ENCODE measurements around the gene ATL3. TPM values are rescaled to one million over a fixed set of nuclear protein-coding genes. Genes with fewer than 3 reads are reported as not detected.
"Not testable (repeated sequence)": the region's sequence is repeated elsewhere in the genome, so short reads cannot be mapped to it uniquely, and the experiment has no call there.

The ATL3 gene
- polyA plus RNA-seq, 1 experiment = 36.1 TPM

DNA sequence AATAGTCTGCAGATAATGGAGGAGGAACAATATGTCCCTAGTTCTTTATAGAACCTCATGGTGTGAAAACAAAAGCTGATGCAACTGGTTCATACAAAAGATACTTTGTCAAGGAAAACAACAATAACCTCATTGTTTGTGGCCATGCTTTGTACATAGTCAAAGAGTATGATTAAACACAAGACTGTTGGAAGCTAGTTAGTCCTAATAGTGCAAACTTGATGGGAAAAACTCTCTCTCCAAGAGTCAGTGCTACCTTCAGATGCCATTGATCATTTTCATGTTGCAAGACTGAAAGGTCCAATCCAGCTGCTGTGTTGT, 87.9 kb downstream of the ATL3 start:
- ChIA-PET POLR2A (no interaction called here), CTCF (interaction anchor here (0.6 to 0.7 kb wide), 3 partner anchors 20 to 24 kb away, joined by 3 to 4 read pairs (median 3); partner anchors contain the start of gene PLAAT2)
- no peak overlapping the region for H3K4me3 ChIP-seq (ENCODE audit: low read depth, low read length)
- H3K27me3 ChIP-seq (ENCODE audit: control insufficient read depth, insufficient read depth, low read length) = no peaks in the 10 kb centered on the region
- H3K36me3 ChIP-seq (ENCODE audit: control insufficient read depth, insufficient read depth, low read length) = no peaks in the 10 kb centered on the region
- DNase-seq (ENCODE audit: low read depth) = no peak
- TF ChIP-seq, protein P1, sequence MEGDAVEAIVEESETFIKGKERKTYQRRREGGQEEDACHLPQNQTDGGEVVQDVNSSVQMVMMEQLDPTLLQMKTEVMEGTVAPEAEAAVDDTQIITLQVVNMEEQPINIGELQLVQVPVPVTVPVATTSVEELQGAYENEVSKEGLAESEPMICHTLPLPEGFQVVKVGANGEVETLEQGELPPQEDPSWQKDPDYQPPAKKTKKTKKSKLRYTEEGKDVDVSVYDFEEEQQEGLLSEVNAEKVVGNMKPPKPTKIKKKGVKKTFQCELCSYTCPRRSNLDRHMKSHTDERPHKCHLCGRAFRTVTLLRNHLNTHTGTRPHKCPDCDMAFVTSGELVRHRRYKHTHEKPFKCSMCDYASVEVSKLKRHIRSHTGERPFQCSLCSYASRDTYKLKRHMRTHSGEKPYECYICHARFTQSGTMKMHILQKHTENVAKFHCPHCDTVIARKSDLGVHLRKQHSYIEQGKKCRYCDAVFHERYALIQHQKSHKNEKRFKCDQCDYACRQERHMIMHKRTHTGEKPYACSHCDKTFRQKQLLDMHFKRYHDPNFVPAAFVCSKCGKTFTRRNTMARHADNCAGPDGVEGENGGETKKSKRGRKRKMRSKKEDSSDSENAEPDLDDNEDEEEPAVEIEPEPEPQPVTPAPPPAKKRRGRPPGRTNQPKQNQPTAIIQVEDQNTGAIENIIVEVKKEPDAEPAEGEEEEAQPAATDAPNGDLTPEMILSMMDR (IDR thresholded peaks at IDR 0.05; ENCODE audit: insufficient read depth, low read depth, low read length) = no peak

DNA sequence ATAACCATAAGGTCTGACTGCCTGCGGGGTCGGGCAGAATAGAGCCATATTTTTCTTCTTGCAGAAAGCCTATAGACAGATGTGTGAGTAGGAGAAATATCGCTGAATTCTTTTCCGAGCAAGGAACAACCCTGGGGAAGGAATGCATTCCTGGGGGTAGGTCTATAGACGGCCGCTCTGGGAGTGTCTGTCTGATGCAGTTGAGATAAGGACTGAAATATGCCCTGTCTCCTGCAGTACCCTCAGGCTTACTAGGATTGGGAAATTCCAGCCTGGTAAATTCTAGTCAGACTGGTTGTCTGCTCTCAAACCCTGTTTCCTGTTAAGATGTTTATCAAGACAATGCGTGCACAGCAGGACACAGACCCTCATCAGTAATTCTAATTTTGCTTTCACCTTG, 90.0 kb downstream of the ATL3 start:
- CTCF ChIA-PET; H3K4me3 ChIP-seq (ENCODE audit: low read depth, low read length); POLR2A ChIA-PET; H3K36me3 ChIP-seq (ENCODE audit: control insufficient read depth, insufficient read depth, low read length); H3K27me3 ChIP-seq (ENCODE audit: control insufficient read depth, insufficient read depth, low read length); DNase-seq (ENCODE audit: low read depth): not testable (repeated sequence)

DNA sequence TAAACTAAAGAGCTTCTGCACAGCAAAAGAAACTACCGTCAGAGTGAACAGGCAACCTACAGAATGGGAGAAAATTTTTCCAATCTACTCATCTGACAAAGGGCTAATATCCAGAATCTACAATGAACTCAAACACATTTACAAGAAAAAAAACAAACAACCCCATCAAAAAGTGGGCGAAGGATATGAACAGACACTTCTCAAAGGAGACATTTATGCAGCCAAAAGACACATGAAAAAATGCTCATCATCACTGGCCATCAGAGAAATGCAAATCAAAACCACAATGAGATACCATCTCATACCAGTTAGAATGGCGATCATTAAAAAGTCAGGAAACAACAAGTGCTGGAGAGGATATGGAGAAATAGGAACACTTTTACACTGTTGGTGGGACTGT, 92.3 kb downstream of the ATL3 start:
- H3K4me3 ChIP-seq (ENCODE audit: low read depth, low read length); CTCF ChIA-PET; POLR2A ChIA-PET; DNase-seq (ENCODE audit: low read depth); H3K27me3 ChIP-seq (ENCODE audit: control insufficient read depth, insufficient read depth, low read length); H3K36me3 ChIP-seq (ENCODE audit: control insufficient read depth, insufficient read depth, low read length): not testable (repeated sequence)

DNA sequence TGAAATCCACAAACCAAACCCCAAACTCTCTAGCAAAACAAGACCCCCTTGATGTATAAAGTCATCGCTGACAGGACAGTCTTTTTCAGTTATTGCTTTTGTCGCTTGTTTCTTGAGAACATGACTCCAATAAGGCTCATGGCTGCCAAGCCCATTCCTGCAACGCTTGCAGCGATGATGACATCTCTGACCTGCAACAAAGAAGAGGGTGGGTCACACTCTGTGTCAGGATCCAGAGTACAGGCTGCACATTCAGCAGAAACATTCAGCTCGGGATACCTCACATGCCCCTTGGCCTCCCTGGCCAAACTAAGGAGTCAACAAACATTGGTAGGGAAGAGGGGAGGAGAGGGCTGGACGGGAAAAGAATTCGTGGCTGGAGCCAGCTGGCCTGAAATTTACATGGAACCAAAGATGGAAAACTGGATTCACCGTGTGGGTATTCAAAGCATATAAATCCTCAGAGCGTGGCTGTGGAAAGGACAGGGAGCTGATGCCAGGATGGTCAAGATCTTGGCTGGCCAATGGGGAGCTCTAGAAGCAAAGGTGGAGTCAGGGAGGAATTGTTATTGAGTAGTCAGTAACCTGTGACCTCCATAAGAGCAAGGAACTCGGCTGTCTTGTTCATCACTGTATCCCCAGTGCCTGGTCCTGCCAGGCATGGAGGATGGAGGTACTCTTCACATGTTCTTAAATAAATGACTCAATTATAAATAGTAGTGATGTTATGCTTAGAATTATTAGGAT, 96.1 kb downstream of the ATL3 start:
- CTCF ChIA-PET = no interaction called here
- Histone ChIP-seq H3K36me3 (ENCODE audit: control insufficient read depth, insufficient read depth, low read length) (no peaks in the 10 kb centered on the region), H3K4me3 (ENCODE audit: low read depth, low read length) (0 out of 2 replicates have a peak overlapping the region, but pooled peaks have one; percentile 2), H3K27me3 (ENCODE audit: control insufficient read depth, insufficient read depth, low read length) (no peaks in the 10 kb centered on the region; the same call in 1 of the 2 replicates)
- DNase-seq (ENCODE audit: low read depth) = no peak
- TF ChIP-seq, protein P1 (IDR thresholded peaks at IDR 0.05; ENCODE audit: insufficient read depth, low read depth, low read length) = no peak
- POLR2A ChIA-PET = no interaction called here

Small RNA genes lying within 50 kb of the gene (small RNA-seq; reads per million reads assigned to genes)
- not detected for gene AP000753.3 (ENCODE audit: insufficient read length, low read depth, low replicate concordance)

Other genes starting within 250 kb of the ATL3 start
- gene PLAAT5, start 180.2 kb downstream of the ATL3 start, polyA plus RNA-seq (2011; rRNA removed) = not detected in 2 replicates
- gene LGALS12, start 165.3 kb downstream of the ATL3 start, polyA plus RNA-seq (2011; rRNA removed) = not detected in 2 replicates
- gene PLAAT4, start 134.6 kb downstream of the ATL3 start, polyA plus RNA-seq (2011; rRNA removed) = 6.6 and 7.1 TPM in 2 replicates
- not detected in 2 replicates for gene PLAAT2, start 108.0 kb downstream of the ATL3 start, polyA plus RNA-seq (2011; rRNA removed)
- 12.5 and 17.6 TPM in 2 replicates for gene PLAAT3, start 56.9 kb downstream of the ATL3 start, polyA plus RNA-seq (2011; rRNA removed)
- 91.4 and 164 TPM in 2 replicates for gene RTN3, start 10.1 kb upstream of the ATL3 start, polyA plus RNA-seq (2011; rRNA removed)
- gene ZFTA, start 97.4 kb upstream of the ATL3 start, polyA plus RNA-seq (2011; rRNA removed) = 4.7 and 5.8 TPM in 2 replicates
- 16.2 and 24.4 TPM in 2 replicates for gene SPINDOC, start 142.1 kb upstream of the ATL3 start, polyA plus RNA-seq (2011; rRNA removed)
- 11.1 and 13.8 TPM in 2 replicates for gene MARK2, start 167.7 kb upstream of the ATL3 start, polyA plus RNA-seq (2011; rRNA removed)
- gene RCOR2, start 245.8 kb upstream of the ATL3 start, polyA plus RNA-seq (2011; rRNA removed) = 1.6 and 2.5 TPM in 2 replicates

Measured in BJ (cell line).